ENCODE results near the gene BMS1. TPM values are rescaled to one million over a fixed set of nuclear protein-coding genes. Genes with fewer than 3 reads are reported as not detected.
"Not testable (repeated sequence)": the region's sequence is repeated elsewhere in the genome, so short reads cannot be mapped to it uniquely, and the experiment has no call there.

The BMS1 gene, protein sequence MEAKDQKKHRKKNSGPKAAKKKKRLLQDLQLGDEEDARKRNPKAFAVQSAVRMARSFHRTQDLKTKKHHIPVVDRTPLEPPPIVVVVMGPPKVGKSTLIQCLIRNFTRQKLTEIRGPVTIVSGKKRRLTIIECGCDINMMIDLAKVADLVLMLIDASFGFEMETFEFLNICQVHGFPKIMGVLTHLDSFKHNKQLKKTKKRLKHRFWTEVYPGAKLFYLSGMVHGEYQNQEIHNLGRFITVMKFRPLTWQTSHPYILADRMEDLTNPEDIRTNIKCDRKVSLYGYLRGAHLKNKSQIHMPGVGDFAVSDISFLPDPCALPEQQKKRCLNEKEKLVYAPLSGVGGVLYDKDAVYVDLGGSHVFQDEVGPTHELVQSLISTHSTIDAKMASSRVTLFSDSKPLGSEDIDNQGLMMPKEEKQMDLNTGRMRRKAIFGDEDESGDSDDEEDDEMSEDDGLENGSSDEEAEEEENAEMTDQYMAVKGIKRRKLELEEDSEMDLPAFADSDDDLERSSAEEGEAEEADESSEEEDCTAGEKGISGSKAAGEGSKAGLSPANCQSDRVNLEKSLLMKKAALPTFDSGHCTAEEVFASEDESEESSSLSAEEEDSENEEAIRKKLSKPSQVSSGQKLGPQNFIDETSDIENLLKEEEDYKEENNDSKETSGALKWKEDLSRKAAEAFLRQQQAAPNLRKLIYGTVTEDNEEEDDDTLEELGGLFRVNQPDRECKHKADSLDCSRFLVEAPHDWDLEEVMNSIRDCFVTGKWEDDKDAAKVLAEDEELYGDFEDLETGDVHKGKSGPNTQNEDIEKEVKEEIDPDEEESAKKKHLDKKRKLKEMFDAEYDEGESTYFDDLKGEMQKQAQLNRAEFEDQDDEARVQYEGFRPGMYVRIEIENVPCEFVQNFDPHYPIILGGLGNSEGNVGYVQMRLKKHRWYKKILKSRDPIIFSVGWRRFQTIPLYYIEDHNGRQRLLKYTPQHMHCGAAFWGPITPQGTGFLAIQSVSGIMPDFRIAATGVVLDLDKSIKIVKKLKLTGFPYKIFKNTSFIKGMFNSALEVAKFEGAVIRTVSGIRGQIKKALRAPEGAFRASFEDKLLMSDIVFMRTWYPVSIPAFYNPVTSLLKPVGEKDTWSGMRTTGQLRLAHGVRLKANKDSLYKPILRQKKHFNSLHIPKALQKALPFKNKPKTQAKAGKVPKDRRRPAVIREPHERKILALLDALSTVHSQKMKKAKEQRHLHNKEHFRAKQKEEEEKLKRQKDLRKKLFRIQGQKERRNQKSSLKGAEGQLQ
- total RNA-seq (10 to 100 TPM; 13.1 to 17.7 (median 15.5) TPM), polyA plus RNA-seq (1 to 10 TPM; 6.6 to 9.1 (median 7.3) TPM)
- long read RNA-seq, donor 1, full-length matches to known transcripts: 1 of 1 reads
- long read RNA-seq, donor 1, partial matches to known transcripts: 0 of 1 reads
- long read RNA-seq, donor 1, other reads (novel, unspliced or antisense): 0 of 1 reads
- long read RNA-seq, donor 2, partial matches to known transcripts: 19 of 19 reads
- long read RNA-seq, donor 2, other reads (novel, unspliced or antisense): 0 of 19 reads

GRCh38 chr10:42782446-42783180, at the start of gene BMS1:
Gene BMS1, plus strand, starts transcription at chr10:42782795. Its CDS starts 1,600 bp downstream, at chr10:42784395.
- intact Hi-C loops (cut with DNase I; ENCODE audit: low total_unique reads): loop anchor here (5.0 to 10.0 kb wide), 2 partner anchors 148 to 230 kb away; partner anchors contain the start of gene ZNF33B
- TF ChIP-seq POLR2AphosphoS5 (IDR thresholded peaks at IDR 0.05) (peak; percentile 89 to 93 (median 90)), POLR2A (IDR thresholded peaks at IDR 0.05) (peak in 1 of 3 donors; percentile 39)
- TF ChIP-seq, protein P1, sequence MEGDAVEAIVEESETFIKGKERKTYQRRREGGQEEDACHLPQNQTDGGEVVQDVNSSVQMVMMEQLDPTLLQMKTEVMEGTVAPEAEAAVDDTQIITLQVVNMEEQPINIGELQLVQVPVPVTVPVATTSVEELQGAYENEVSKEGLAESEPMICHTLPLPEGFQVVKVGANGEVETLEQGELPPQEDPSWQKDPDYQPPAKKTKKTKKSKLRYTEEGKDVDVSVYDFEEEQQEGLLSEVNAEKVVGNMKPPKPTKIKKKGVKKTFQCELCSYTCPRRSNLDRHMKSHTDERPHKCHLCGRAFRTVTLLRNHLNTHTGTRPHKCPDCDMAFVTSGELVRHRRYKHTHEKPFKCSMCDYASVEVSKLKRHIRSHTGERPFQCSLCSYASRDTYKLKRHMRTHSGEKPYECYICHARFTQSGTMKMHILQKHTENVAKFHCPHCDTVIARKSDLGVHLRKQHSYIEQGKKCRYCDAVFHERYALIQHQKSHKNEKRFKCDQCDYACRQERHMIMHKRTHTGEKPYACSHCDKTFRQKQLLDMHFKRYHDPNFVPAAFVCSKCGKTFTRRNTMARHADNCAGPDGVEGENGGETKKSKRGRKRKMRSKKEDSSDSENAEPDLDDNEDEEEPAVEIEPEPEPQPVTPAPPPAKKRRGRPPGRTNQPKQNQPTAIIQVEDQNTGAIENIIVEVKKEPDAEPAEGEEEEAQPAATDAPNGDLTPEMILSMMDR (IDR thresholded peaks at IDR 0.05 in 8 of 11, conservative IDR thresholded peaks at IDR 0.05 in 3 of 11): no peak
- no peaks in the 10 kb centered on the region for H3K9me3 ChIP-seq
- WGBS, 5 donors: 0% methylated on average over 37 to 60 of the region's 60 CpGs
- peaks cover 12 to 43% (median 20%) of the 10 kb centered on the region in 6 donors for H3K4me1 ChIP-seq
- H3K27me3 ChIP-seq (replicated peaks in 1 of 7): no peaks in the 10 kb centered on the region
- peaks cover 0 to 35% (median 27%) of the 10 kb centered on the region in 6 donors for H3K36me3 ChIP-seq
- H3K4me3 ChIP-seq: peak within 1 kb of the TSS; percentile 60 to 98 (median 86)
- peak within 1 kb of the TSS; percentile 88 to 96 (median 93) for H3K27ac ChIP-seq
- peak; percentile 96 for DNase-seq

DNA sequence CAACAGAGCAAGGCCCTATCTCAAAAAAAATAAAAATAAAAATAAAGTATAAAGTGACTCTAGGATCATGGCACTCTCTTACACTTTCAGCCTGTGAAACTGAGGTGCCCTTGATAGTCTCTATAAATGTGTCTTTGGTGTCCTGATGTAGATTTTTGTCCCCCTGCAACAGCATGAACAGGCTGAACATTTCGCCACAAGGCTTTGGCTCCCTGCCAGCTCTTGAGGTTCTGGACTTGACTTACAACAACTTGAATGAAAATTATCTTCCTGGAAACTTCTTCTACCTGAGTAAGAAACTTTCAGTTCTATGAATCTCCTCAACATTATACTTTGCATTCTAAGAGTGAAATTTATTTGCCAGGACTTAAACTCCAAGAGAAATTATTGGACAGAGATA, 48.1 kb upstream of the BMS1 start:
- Histone ChIP-seq H3K36me3 (no peaks in the 10 kb centered on the region), H3K4me3 (no peak overlapping the region), H3K9me3 (no peaks in the 10 kb centered on the region), H3K27me3 (replicated peaks in 1 of 7) (peaks cover 0 to 10% (median 0%) of the 10 kb centered on the region in 7 donors), H3K4me1 (no peaks in the 10 kb centered on the region), H3K27ac (no peak overlapping the region)
- DNase-seq: no peak
- TF ChIP-seq, protein P1 (IDR thresholded peaks at IDR 0.05 in 8 of 11, conservative IDR thresholded peaks at IDR 0.05 in 3 of 11): no peak
- TF ChIP-seq POLR2AphosphoS5 (IDR thresholded peaks at IDR 0.05) (no peak), POLR2A (IDR thresholded peaks at IDR 0.05) (no peak)
- intact Hi-C loops (cut with DNase I; ENCODE audit: low total_unique reads): no loop called here
- 5 to 18% (median 11%) methylated on average over 1 of the region's 1 CpG for WGBS, 5 donors

GRCh38 chr10:42738679-42739078, 43.9 kb upstream of the BMS1 start:
- intact Hi-C loops (cut with DNase I; ENCODE audit: low total_unique reads): no loop called here
- TF ChIP-seq, protein P1 (IDR thresholded peaks at IDR 0.05 in 8 of 11, conservative IDR thresholded peaks at IDR 0.05 in 3 of 11): no peak
- TF ChIP-seq POLR2AphosphoS5 (IDR thresholded peaks at IDR 0.05) (no peak), POLR2A (IDR thresholded peaks at IDR 0.05) (no peak)

DNA sequence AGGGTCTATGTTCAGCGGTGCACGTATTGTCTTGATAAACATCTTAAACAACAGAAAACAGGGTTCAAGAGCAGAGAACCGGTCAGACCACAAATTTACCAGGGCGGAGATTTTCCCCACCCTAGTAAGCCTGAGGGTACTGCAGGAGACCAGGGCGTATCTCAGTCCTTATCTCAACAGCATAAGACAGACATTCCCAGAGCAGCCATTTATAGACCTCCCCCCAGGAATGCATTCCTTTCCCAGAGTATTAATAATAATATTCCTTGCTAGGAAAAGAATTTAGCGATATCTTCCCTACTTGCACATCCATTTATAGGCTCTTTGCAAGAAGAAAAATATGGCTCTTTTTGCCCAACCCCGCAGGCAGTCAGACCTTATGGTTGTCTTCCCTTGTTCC, 41.1 kb upstream of the BMS1 start:
- H3K27ac ChIP-seq; DNase-seq; intact Hi-C loops (cut with DNase I; ENCODE audit: low total_unique reads); H3K4me3 ChIP-seq; H3K36me3 ChIP-seq; H3K4me1 ChIP-seq: not testable (repeated sequence)
- H3K27me3 ChIP-seq (replicated peaks in 1 of 7): peaks cover 0 to 13% (median 0%) of the 10 kb centered on the region in 7 donors
- 87 to 95% (median 92%) methylated on average over 7 of the region's 7 CpGs for WGBS, 5 donors
- peaks cover 0 to 36% (median 25%) of the 10 kb centered on the region in 8 donors for H3K9me3 ChIP-seq

More at GRCh38 chr10:42738679-42739078, 43.9 kb upstream of the BMS1 start:
- Histone ChIP-seq H3K27me3 (replicated peaks in 1 of 7) (peaks cover 0 to 6% (median 0%) of the 10 kb centered on the region in 7 donors), H3K4me3 (no peak overlapping the region), H3K9me3 (peaks cover 0 to 36% (median 25%) of the 10 kb centered on the region in 8 donors), H3K4me1 (no peaks in the 10 kb centered on the region), H3K36me3 (no peaks in the 10 kb centered on the region), H3K27ac (no peak overlapping the region)
- no peak for DNase-seq
- WGBS, 5 donors: 23 to 38% (median 31%) methylated on average over 3 of the region's 3 CpGs
